BE2C (cell line): Measurements from ENCODE around the gene HRAS.

Experiments used
- DNase-seq: peaks from one replicate; pipeline ENCODE4 v3.0.0-alpha.2; 2020
- H3K27me3 ChIP-seq: fragments of 250-450 bp; sonication (Bioruptor Pico); 2 replicates; pipeline ENCODE4 v1.5.1; 2020; ENCODE audit warnings: mild to moderate bottlenecking
- H3K36me3 ChIP-seq: fragments of 250-450 bp; sonication (Bioruptor Pico); 2 replicates; pipeline ENCODE4 v1.5.1; 2020; ENCODE audit warnings: mild to moderate bottlenecking
- H3K4me1 ChIP-seq: fragments of 250-450 bp; sonication (Bioruptor Pico); 2 replicates; pipeline ENCODE4 v1.5.1; 2020
- H3K4me3 ChIP-seq: 2 replicates; pipeline ENCODE4 v1.5.1; 2011; ENCODE audit warnings: low read depth, low read length
- H3K9me3 ChIP-seq: fragments of 250-450 bp; sonication (Bioruptor Pico); 2 replicates; pipeline ENCODE4 v1.5.1; 2020
- TF ChIP-seq, protein P1 (sequence below): IDR thresholded peaks from 2 replicates; pipeline ENCODE4 v1.5.1; 2012; ENCODE audit warnings: mild to moderate bottlenecking, low read depth, low read length

HRAS gene

GRCh38 chr11:497565-498296, 37.6 kb downstream of the HRAS start:
- H3K9me3 ChIP-seq: no peaks in the 10 kb centered on the region
- TF ChIP-seq, protein P1, sequence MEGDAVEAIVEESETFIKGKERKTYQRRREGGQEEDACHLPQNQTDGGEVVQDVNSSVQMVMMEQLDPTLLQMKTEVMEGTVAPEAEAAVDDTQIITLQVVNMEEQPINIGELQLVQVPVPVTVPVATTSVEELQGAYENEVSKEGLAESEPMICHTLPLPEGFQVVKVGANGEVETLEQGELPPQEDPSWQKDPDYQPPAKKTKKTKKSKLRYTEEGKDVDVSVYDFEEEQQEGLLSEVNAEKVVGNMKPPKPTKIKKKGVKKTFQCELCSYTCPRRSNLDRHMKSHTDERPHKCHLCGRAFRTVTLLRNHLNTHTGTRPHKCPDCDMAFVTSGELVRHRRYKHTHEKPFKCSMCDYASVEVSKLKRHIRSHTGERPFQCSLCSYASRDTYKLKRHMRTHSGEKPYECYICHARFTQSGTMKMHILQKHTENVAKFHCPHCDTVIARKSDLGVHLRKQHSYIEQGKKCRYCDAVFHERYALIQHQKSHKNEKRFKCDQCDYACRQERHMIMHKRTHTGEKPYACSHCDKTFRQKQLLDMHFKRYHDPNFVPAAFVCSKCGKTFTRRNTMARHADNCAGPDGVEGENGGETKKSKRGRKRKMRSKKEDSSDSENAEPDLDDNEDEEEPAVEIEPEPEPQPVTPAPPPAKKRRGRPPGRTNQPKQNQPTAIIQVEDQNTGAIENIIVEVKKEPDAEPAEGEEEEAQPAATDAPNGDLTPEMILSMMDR: no peak

DNA sequence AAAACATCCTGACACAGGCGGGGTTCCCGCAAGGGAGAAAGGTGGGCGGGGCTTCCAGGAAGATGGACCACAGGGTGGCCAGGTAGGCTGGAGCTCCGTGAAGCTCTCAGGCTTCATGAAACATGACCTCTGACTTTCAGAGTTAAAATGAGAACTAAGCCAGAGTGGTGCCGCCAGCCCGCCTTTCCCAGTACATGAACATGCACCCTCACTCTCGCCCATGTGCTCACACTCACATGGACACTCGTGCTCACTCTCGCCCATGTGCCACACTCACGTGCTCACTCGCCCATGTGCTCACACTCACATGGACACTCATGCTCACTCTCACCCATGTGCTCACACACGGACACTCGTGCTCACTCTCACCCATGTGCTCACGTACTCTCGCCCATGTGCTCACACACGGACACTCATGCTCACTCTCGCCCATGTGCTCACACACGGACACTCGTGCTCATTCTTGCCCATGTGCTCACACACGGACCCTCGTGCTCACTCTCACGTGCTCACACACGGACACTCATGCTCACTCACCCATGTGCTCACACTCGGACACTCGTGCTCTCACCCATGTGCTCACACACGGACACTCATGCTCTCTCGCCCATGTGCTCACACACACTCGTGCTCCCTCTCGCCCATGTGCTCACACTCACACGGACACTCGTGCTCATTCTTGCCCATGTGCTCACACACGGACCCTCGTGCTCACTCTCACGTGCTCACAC, 38.4 kb downstream of the HRAS start:
- Histone ChIP-seq H3K36me3 (peaks cover 20% of the 10 kb centered on the region), H3K4me1 (no peaks in the 10 kb centered on the region), H3K27me3 (no peaks in the 10 kb centered on the region), H3K9me3 (no peaks in the 10 kb centered on the region), H3K4me3 (no peak overlapping the region)
- TF ChIP-seq, protein P1: no peak
- DNase-seq: no peak

More at GRCh38 chr11:497565-498296, 37.6 kb downstream of the HRAS start:
- DNase-seq: no peak
- H3K27me3 ChIP-seq: no peaks in the 10 kb centered on the region
- peaks cover 20% of the 10 kb centered on the region for H3K36me3 ChIP-seq
- no peaks in the 10 kb centered on the region for H3K4me1 ChIP-seq
- H3K4me3 ChIP-seq: no peak overlapping the region

DNA sequence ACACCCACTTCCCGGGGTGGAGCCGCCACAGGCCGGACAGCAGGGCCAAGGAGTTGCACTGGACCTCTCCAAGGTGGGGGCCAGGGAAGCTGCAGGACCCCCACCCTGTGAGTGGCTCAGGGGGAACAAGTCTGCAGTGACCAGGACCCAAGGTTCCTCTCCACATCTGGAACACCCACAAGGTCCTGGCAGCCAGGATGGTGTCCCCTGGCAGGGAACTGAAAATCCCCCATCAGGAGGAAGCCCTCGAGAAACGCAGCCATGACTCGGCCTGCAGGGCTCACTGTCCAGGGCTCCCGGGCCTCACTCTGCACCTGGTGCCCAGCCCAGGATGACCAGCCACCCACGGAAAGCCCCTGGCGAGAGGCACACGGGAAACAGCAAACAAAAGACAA, 39.8 kb downstream of the HRAS start:
- TF ChIP-seq, protein P1: no peak
- Histone ChIP-seq H3K27me3 (no peaks in the 10 kb centered on the region), H3K4me3 (no peak overlapping the region), H3K36me3 (peaks cover 20% of the 10 kb centered on the region), H3K9me3 (no peaks in the 10 kb centered on the region), H3K4me1 (no peaks in the 10 kb centered on the region)
- no peak for DNase-seq

DNA sequence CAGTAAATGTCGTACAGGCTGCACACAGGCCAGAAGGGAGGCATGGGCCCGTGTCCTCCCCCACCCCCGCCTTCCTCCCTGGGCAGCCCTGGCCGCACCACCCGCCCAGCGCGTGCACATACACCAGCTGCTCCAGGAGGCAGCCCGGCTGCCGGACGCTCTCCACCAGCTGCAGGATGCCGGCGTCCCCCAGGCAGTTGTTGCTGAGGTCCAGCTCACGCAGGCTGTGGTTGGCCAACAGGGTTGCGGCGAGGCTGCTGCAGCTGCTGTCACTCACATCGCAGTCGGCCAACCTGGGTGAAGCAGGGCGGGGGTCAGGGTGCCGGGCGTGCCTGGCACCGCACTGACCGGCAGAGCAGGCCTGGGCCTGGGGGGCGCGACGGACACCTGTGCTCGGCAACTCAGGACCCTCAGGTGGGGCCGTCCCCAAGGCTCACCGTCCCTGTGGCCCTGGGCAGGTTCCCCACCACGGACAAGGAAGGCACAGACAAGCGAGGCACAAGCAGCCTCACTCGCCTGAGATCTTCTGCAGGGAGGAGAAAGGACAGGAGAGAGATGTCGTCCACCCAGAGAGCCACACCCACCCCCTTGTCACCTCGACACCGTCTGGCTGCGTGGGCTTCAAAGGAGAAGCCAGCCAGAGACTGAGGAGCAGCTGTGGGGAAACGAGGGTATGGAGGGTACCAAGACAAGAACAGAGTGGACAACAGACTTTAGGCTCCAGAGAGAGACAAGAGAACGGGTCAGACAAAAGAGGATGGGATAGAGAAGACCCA, 40.4 kb downstream of the HRAS start:
- DNase-seq: peak; percentile 34
- Histone ChIP-seq H3K9me3 (no peaks in the 10 kb centered on the region), H3K4me3 (no peak overlapping the region), H3K27me3 (no peaks in the 10 kb centered on the region), H3K36me3 (peaks cover 23% of the 10 kb centered on the region), H3K4me1 (no peaks in the 10 kb centered on the region)
- TF ChIP-seq, protein P1: no peak

DNA sequence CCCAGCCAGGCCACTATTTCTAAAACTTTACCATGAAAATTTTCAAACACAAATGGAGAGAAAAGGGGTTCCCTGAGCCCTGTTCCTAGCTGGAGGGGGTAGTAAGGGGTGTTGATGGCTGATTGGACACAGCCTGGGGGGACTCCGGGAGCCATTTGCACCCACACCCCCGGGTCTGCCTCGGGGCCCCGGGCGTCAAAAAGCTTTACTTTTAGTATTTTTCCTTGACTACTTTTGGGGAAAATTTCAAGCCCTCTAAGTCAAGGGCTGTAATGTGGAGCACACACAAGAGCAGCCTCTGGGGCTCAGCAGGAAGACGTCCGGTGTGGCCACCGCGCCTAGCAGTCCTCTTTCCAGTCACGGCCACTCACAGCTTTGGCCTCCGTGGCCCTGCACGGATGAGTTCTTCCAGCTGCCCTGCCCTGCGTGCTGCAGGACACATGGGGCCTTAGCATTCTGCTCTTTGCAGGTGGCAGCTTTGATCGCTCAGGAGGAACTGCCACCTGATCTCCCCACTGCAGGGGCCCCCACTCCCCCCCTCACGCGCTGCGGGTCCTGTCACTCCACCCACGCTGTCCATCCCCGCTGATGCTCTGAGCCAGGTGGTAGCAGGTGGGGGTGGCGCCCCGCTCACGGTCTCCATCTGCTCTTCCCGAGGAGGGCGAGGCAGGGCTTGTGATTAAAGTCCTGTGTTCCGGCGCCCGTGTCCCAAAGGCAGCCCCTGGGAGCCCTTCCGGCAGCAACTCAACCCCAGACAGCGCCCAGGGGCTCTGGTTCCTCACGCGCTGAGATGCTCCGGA, 42.7 kb downstream of the HRAS start:
- peaks cover 10% of the 10 kb centered on the region for H3K36me3 ChIP-seq
- DNase-seq: no peak

More for the DNA sequence above, 42.7 kb downstream of the HRAS start:
- Histone ChIP-seq H3K9me3 (no peaks in the 10 kb centered on the region), H3K4me3 (no peak overlapping the region), H3K27me3 (no peaks in the 10 kb centered on the region), H3K4me1 (no peaks in the 10 kb centered on the region)
- TF ChIP-seq, protein P1: no peak
